GM19025 (cell line): ENCODE data around the gene TIMM10B.

ENCODE experiments used
- ATAC-seq: cut with Tn5 transposase; IDR thresholded peaks from one replicate; pipeline ENCODE4 v1.9.1; 2021; ENCODE audit warnings: mild to moderate bottlenecking, low read depth, moderate library complexity; ENCODE audit not compliant: unreplicated experiment

The TIMM10B gene

GRCh38 chr11:6481012-6481923 is at the start of gene TIMM10B, which contains the start of gene ARFIP2:
Gene TIMM10B, plus strand, starts transcription at chr11:6481501. Its CDS starts 16 bp downstream, at chr11:6481517.
Gene ARFIP2, minus strand, starts transcription at chr11:6481331. Its CDS starts 910 bp downstream, at chr11:6480421.
- ATAC-seq, result peak; percentile 99

GRCh38 chr11:6431861-6432260 is 49.4 kb upstream of the TIMM10B start:
- ATAC-seq, result no peak

GRCh38 chr11:6433998-6434660 is 47.2 kb upstream of the TIMM10B start:
- ATAC-seq, result no peak

- ATAC-seq, result no peak
Observed at GRCh38 chr11:6437423-6437822, 43.9 kb upstream of the TIMM10B start.

- ATAC-seq, result no peak
Observed at GRCh38 chr11:6437993-6438392, 43.3 kb upstream of the TIMM10B start.

GRCh38 chr11:6438979-6439571 is 42.2 kb upstream of the TIMM10B start:
- ATAC-seq, result no peak

GRCh38 chr11:6440906-6441358 is 40.4 kb upstream of the TIMM10B start, which contains the start of gene HPX:
Gene HPX, minus strand, starts transcription at chr11:6440987. Its CDS starts 24 bp downstream, at chr11:6440963.
- ATAC-seq, result no peak

- ATAC-seq, result no peak
Observed at GRCh38 chr11:6442441-6442840, 38.9 kb upstream of the TIMM10B start.

- ATAC-seq, result no peak
Observed at GRCh38 chr11:6443269-6444003, 37.9 kb upstream of the TIMM10B start.

GRCh38 chr11:6448574-6448973 is 32.7 kb upstream of the TIMM10B start:
- ATAC-seq, result no peak

- ATAC-seq, result no peak
Observed at GRCh38 chr11:6452219-6452618, 29.1 kb upstream of the TIMM10B start.

- ATAC-seq, result no peak
Observed at GRCh38 chr11:6453152-6453551, 28.1 kb upstream of the TIMM10B start.

- ATAC-seq, result no peak
Observed at GRCh38 chr11:6455070-6455469, 26.2 kb upstream of the TIMM10B start.

- no peak for ATAC-seq
Observed at GRCh38 chr11:6456361-6457073, 24.8 kb upstream of the TIMM10B start.

GRCh38 chr11:6457581-6458320 is 23.6 kb upstream of the TIMM10B start:
- no peak for ATAC-seq

GRCh38 chr11:6458352-6459098 is 22.8 kb upstream of the TIMM10B start:
- no peak for ATAC-seq

GRCh38 chr11:6459099-6459450 is 22.2 kb upstream of the TIMM10B start:
- ATAC-seq, result no peak

- peak; percentile 36 for ATAC-seq
Observed at GRCh38 chr11:6468712-6469495, 12.4 kb upstream of the TIMM10B start.
